GM18858 (cell line): Measurements from ENCODE around the gene CNOT8.
"Not testable (repeated sequence)": the region's sequence is repeated elsewhere in the genome, so short reads cannot be mapped to it uniquely, and the experiment has no call there.

Source experiments
- ATAC-seq: cut with Tn5 transposase; IDR thresholded peaks from one replicate; pipeline ENCODE4 v1.9.1; 2021; ENCODE audit not compliant: unreplicated experiment

The CNOT8 gene

DNA sequence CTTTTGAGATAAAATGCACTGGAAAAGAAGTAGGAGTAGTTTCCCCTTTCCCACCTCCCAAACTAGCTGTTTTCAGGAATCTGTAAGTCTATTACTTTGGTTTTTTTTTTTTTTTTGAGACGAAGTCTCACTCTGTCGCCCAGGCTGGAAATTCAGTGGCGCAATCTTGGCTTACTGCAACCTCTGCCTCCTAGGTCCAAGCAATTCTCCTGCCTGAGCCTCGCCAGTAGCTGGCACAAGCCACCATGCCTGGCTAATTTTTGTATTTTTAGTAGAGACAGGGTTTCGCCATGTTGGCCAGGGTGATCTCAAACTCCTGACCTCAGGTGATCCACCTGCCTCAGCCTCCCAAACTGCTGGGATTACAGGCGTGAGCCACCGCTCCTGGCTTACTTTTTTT, 47.2 kb downstream of the CNOT8 start:
- not testable (repeated sequence) for ATAC-seq

DNA sequence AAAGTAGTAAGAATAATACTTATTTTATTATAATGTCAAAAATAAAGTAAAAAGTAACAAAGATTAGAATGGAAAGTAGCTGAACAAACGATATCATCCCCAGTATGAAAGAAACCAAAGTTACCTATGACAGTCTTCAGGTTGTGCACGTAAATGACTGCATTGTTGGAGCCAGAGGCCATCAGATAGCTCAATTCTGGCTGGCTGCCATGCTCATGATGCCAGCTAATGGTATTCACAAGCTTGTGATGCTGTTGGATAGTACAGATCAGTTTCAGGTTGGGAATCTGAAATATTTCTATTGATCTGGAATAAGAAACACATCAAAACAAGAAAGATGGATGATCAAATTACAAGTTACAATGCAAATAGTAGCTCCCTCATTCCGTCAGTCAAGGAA, 58.4 kb downstream of the CNOT8 start:
- no peak for ATAC-seq

DNA sequence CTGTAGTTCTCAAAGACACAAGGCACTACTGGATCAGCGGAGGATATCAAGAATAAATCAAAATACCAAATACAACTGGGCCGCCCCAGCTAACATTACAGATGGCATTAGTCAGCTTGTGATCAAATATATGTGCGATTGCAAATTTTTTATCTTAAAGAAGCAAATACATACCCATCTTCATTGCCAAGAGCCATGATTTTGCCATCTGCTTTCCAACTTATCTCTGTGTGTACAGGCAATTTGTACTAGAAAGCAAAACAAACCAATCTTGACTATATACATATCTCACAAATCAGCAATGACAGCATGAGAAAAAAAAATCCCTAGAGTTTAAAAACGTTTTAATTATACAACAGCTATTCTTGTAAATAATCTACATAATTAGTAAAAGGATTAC, 59.3 kb downstream of the CNOT8 start:
- no peak for ATAC-seq

DNA sequence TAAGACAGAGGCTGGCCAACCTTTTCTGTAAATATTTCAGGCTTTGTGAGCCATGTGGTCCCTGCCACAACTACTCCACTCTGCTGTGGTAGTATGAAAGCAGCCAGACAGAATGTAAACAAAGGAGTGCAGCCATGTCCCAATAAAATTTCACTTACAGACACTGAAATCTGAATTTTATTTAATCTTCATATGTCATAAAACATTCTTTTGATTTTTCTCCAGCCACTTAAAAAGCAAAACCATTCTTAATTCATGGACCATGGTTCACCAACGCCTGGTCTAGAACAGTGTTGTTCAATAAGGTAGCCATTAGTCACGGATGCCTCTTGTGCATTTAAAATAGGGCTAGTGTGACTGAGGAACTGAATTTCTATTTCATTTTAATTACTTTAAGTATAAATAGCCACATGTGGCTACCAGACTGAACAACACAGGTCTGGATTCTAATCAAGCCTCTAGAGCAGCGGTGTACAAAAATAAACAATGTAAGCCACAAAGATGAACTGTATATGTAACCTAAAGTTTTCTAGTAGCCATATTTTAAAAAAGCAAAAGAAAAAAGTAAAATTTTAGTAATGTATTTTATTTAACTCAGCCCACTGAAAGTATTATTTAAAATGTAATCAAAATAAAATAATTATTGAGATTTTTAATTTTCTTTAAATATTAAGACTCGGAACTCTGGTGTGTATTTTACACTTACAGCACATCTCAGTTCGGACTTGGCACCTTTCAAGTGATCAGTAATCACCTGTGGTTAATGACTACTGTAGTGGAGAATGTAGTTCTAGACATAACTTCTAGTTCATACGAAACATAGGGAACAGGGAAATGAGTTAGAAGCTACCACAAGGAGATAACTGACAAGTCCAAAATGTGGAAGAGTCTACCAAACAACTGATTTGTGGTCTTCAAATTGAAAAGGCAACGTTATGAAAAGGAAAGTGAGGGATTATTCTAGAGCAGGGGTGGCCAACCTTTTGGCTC, 65.3 kb downstream of the CNOT8 start:
- no peak for ATAC-seq
